Activated CD8-positive, alpha-beta memory T cell treated with anti-CD3 and anti-CD28 coated beads, Interleukin-2, amount 50 U/mL, for 4 hours (primary cell): ENCODE measurements around the gene DDIT4.
"Not testable (repeated sequence)": the region's sequence is repeated elsewhere in the genome, so short reads cannot be mapped to it uniquely, and the experiment has no call there.

ENCODE experiments used
- DNase-seq: peaks from one replicate; pipeline ENCODE4 v3.0.0-alpha.2; 2020

DDIT4 gene

GRCh38 chr10:72296829-72297280 is 23.1 kb downstream of the DDIT4 start:
- not testable (repeated sequence) for DNase-seq

- peak; percentile 93 for DNase-seq
Observed at GRCh38 chr10:72297281-72297804, 23.6 kb downstream of the DDIT4 start.

GRCh38 chr10:72297805-72298591 is 24.3 kb downstream of the DDIT4 start:
- DNase-seq: peak; percentile 86

- DNase-seq: no peak
Observed at GRCh38 chr10:72298592-72299519, 25.1 kb downstream of the DDIT4 start.

- DNase-seq: no peak
Observed at GRCh38 chr10:72303424-72304128, 29.9 kb downstream of the DDIT4 start.

GRCh38 chr10:72306215-72306760 is 32.6 kb downstream of the DDIT4 start:
- DNase-seq: no peak

- DNase-seq: not testable (repeated sequence)
Observed at GRCh38 chr10:72307711-72308110, 34.0 kb downstream of the DDIT4 start.

- DNase-seq: no peak
Observed at GRCh38 chr10:72308320-72308987, 34.7 kb downstream of the DDIT4 start.

- DNase-seq: no peak
Observed at GRCh38 chr10:72309290-72310240, 35.8 kb downstream of the DDIT4 start.

- DNase-seq: no peak
Observed at GRCh38 chr10:72310241-72310633, 36.5 kb downstream of the DDIT4 start.

- DNase-seq: no peak
Observed at GRCh38 chr10:72310636-72311035, 36.9 kb downstream of the DDIT4 start.

- DNase-seq: no peak
Observed at GRCh38 chr10:72311667-72312066, 37.9 kb downstream of the DDIT4 start.

GRCh38 chr10:72312865-72313391 is 39.2 kb downstream of the DDIT4 start:
- DNase-seq: no peak

GRCh38 chr10:72314263-72314662 is 40.5 kb downstream of the DDIT4 start:
- DNase-seq: no peak

GRCh38 chr10:72315054-72315453 is 41.3 kb downstream of the DDIT4 start:
- no peak for DNase-seq

GRCh38 chr10:72315611-72316385 is 42.1 kb downstream of the DDIT4 start:
- DNase-seq: no peak

- DNase-seq: no peak
Observed at GRCh38 chr10:72316386-72316700, 42.6 kb downstream of the DDIT4 start.

- DNase-seq: no peak
Observed at GRCh38 chr10:72316748-72317435, 43.2 kb downstream of the DDIT4 start.
